ENCODE results near the gene MSH3.
"Not testable (repeated sequence)": the region's sequence is repeated elsewhere in the genome, so short reads cannot be mapped to it uniquely, and the experiment has no call there.

MSH3 gene

GRCh38 chr5:80659106-80659505 lies 4.7 kb downstream of the MSH3 start:
- no peak overlapping the region for H3K9ac ChIP-seq (ENCODE audit: low read length)
- no peak overlapping the region for H3K27ac ChIP-seq (ENCODE audit: low read length)
- H3K36me3 ChIP-seq (ENCODE audit: control insufficient read depth, low read depth, low read length), result peaks cover 40% of the 10 kb centered on the region
- peaks cover 10% of the 10 kb centered on the region for H3K4me1 ChIP-seq (ENCODE audit: control insufficient read depth, low read depth, low read length)
- no peaks in the 10 kb centered on the region for H3K9me3 ChIP-seq (ENCODE audit: control insufficient read depth, low read depth, low read length)
- H3K27me3 ChIP-seq (ENCODE audit: control insufficient read depth, insufficient read depth, low read length), result no peaks in the 10 kb centered on the region
- no peak overlapping the region for H3K4me3 ChIP-seq (ENCODE audit: low read length)

- not testable (repeated sequence) for H3K9me3 ChIP-seq (ENCODE audit: control insufficient read depth, low read depth, low read length); H3K4me1 ChIP-seq (ENCODE audit: control insufficient read depth, low read depth, low read length); H3K27me3 ChIP-seq (ENCODE audit: control insufficient read depth, insufficient read depth, low read length); H3K27ac ChIP-seq (ENCODE audit: low read length); H3K4me3 ChIP-seq (ENCODE audit: low read length); H3K9ac ChIP-seq (ENCODE audit: low read length)
- H3K36me3 ChIP-seq (ENCODE audit: control insufficient read depth, low read depth, low read length), result peaks cover 40% of the 10 kb centered on the region
Observed at GRCh38 chr5:80660661-80661060, 6.2 kb downstream of the MSH3 start.

GRCh38 chr5:80662108-80662507 lies 7.7 kb downstream of the MSH3 start:
- no peak overlapping the region for H3K27ac ChIP-seq (ENCODE audit: low read length)
- no peaks in the 10 kb centered on the region for H3K9me3 ChIP-seq (ENCODE audit: control insufficient read depth, low read depth, low read length)
- H3K4me3 ChIP-seq (ENCODE audit: low read length), result no peak overlapping the region
- H3K4me1 ChIP-seq (ENCODE audit: control insufficient read depth, low read depth, low read length), result no peaks in the 10 kb centered on the region
- no peaks in the 10 kb centered on the region for H3K27me3 ChIP-seq (ENCODE audit: control insufficient read depth, insufficient read depth, low read length)
- no peak overlapping the region for H3K9ac ChIP-seq (ENCODE audit: low read length)
- H3K36me3 ChIP-seq (ENCODE audit: control insufficient read depth, low read depth, low read length), result peaks cover 44% of the 10 kb centered on the region

- no peaks in the 10 kb centered on the region for H3K9me3 ChIP-seq (ENCODE audit: control insufficient read depth, low read depth, low read length)
- no peaks in the 10 kb centered on the region for H3K27me3 ChIP-seq (ENCODE audit: control insufficient read depth, insufficient read depth, low read length)
- no peaks in the 10 kb centered on the region for H3K4me1 ChIP-seq (ENCODE audit: control insufficient read depth, low read depth, low read length)
- H3K27ac ChIP-seq (ENCODE audit: low read length), result no peak overlapping the region
- no peak overlapping the region for H3K4me3 ChIP-seq (ENCODE audit: low read length)
- peaks cover 26% of the 10 kb centered on the region for H3K36me3 ChIP-seq (ENCODE audit: control insufficient read depth, low read depth, low read length)
- H3K9ac ChIP-seq (ENCODE audit: low read length), result no peak overlapping the region
Observed at GRCh38 chr5:80665057-80665456, 10.6 kb downstream of the MSH3 start.

- Histone ChIP-seq H3K4me3 (ENCODE audit: low read length) (no peak overlapping the region), H3K4me1 (ENCODE audit: control insufficient read depth, low read depth, low read length) (no peaks in the 10 kb centered on the region), H3K9me3 (ENCODE audit: control insufficient read depth, low read depth, low read length) (no peaks in the 10 kb centered on the region), H3K27ac (ENCODE audit: low read length) (no peak overlapping the region), H3K27me3 (ENCODE audit: control insufficient read depth, insufficient read depth, low read length) (no peaks in the 10 kb centered on the region), H3K36me3 (ENCODE audit: control insufficient read depth, low read depth, low read length) (peaks cover 22% of the 10 kb centered on the region), H3K9ac (ENCODE audit: low read length) (no peak overlapping the region)
Observed at GRCh38 chr5:80667384-80667783, 12.9 kb downstream of the MSH3 start.

GRCh38 chr5:80668016-80668969 lies 13.8 kb downstream of the MSH3 start:
- H3K27me3 ChIP-seq (ENCODE audit: control insufficient read depth, insufficient read depth, low read length), result no peaks in the 10 kb centered on the region
- peaks cover 31% of the 10 kb centered on the region for H3K36me3 ChIP-seq (ENCODE audit: control insufficient read depth, low read depth, low read length)
- no peaks in the 10 kb centered on the region for H3K9me3 ChIP-seq (ENCODE audit: control insufficient read depth, low read depth, low read length)
- H3K4me3 ChIP-seq (ENCODE audit: low read length), result no peak overlapping the region
- no peak overlapping the region for H3K9ac ChIP-seq (ENCODE audit: low read length)
- no peaks in the 10 kb centered on the region for H3K4me1 ChIP-seq (ENCODE audit: control insufficient read depth, low read depth, low read length)
- H3K27ac ChIP-seq (ENCODE audit: low read length), result no peak overlapping the region

- Histone ChIP-seq H3K27ac (ENCODE audit: low read length) (no peak overlapping the region), H3K9ac (ENCODE audit: low read length) (no peak overlapping the region), H3K4me1 (ENCODE audit: control insufficient read depth, low read depth, low read length) (no peaks in the 10 kb centered on the region), H3K27me3 (ENCODE audit: control insufficient read depth, insufficient read depth, low read length) (no peaks in the 10 kb centered on the region), H3K4me3 (ENCODE audit: low read length) (no peak overlapping the region), H3K36me3 (ENCODE audit: control insufficient read depth, low read depth, low read length) (peaks cover 43% of the 10 kb centered on the region), H3K9me3 (ENCODE audit: control insufficient read depth, low read depth, low read length) (no peaks in the 10 kb centered on the region)
Observed at GRCh38 chr5:80672140-80672736, 17.8 kb downstream of the MSH3 start.

GRCh38 chr5:80676706-80677105 lies 22.3 kb downstream of the MSH3 start:
- Histone ChIP-seq H3K36me3 (ENCODE audit: control insufficient read depth, low read depth, low read length) (peaks cover 48% of the 10 kb centered on the region), H3K9me3 (ENCODE audit: control insufficient read depth, low read depth, low read length) (no peaks in the 10 kb centered on the region), H3K27me3 (ENCODE audit: control insufficient read depth, insufficient read depth, low read length) (no peaks in the 10 kb centered on the region), H3K4me1 (ENCODE audit: control insufficient read depth, low read depth, low read length) (no peaks in the 10 kb centered on the region), H3K4me3 (ENCODE audit: low read length) (no peak overlapping the region), H3K27ac (ENCODE audit: low read length) (no peak overlapping the region), H3K9ac (ENCODE audit: low read length) (no peak overlapping the region)

- Histone ChIP-seq H3K4me3 (ENCODE audit: low read length) (no peak overlapping the region), H3K9me3 (ENCODE audit: control insufficient read depth, low read depth, low read length) (no peaks in the 10 kb centered on the region), H3K4me1 (ENCODE audit: control insufficient read depth, low read depth, low read length) (peaks cover 6% of the 10 kb centered on the region), H3K36me3 (ENCODE audit: control insufficient read depth, low read depth, low read length) (peaks cover 5% of the 10 kb centered on the region), H3K27ac (ENCODE audit: low read length) (no peak overlapping the region), H3K9ac (ENCODE audit: low read length) (no peak overlapping the region), H3K27me3 (ENCODE audit: control insufficient read depth, insufficient read depth, low read length) (no peaks in the 10 kb centered on the region)
Observed at GRCh38 chr5:80686757-80687156, 32.3 kb downstream of the MSH3 start.

- H3K9ac ChIP-seq (ENCODE audit: low read length), result no peak overlapping the region
- H3K4me1 ChIP-seq (ENCODE audit: control insufficient read depth, low read depth, low read length), result peaks cover 6% of the 10 kb centered on the region
- no peak overlapping the region for H3K27ac ChIP-seq (ENCODE audit: low read length)
- H3K36me3 ChIP-seq (ENCODE audit: control insufficient read depth, low read depth, low read length), result no peaks in the 10 kb centered on the region
- H3K27me3 ChIP-seq (ENCODE audit: control insufficient read depth, insufficient read depth, low read length), result no peaks in the 10 kb centered on the region
- no peaks in the 10 kb centered on the region for H3K9me3 ChIP-seq (ENCODE audit: control insufficient read depth, low read depth, low read length)
- no peak overlapping the region for H3K4me3 ChIP-seq (ENCODE audit: low read length)
Observed at GRCh38 chr5:80688648-80689420, 34.4 kb downstream of the MSH3 start.

- Histone ChIP-seq H3K9me3 (ENCODE audit: control insufficient read depth, low read depth, low read length) (no peaks in the 10 kb centered on the region), H3K27me3 (ENCODE audit: control insufficient read depth, insufficient read depth, low read length) (no peaks in the 10 kb centered on the region), H3K4me3 (ENCODE audit: low read length) (no peak overlapping the region), H3K27ac (ENCODE audit: low read length) (no peak overlapping the region), H3K4me1 (ENCODE audit: control insufficient read depth, low read depth, low read length) (peaks cover 6% of the 10 kb centered on the region), H3K36me3 (ENCODE audit: control insufficient read depth, low read depth, low read length) (no peaks in the 10 kb centered on the region), H3K9ac (ENCODE audit: low read length) (no peak overlapping the region)
Observed at GRCh38 chr5:80689627-80690026, 35.2 kb downstream of the MSH3 start.

Measured in iPS-18a (cell line).